A673 (cell line): Measurements from ENCODE around the gene CREB3L1. TPM values are rescaled to one million over a fixed set of nuclear protein-coding genes. Genes with fewer than 3 reads are reported as not detected.
A peak's percentile ranks its signal among the peaks of the same experiment; 100 is the strongest.

Experiments used
- BruUV-seq: library from RNA; stranded (reverse); fragments of 400-500 nt; replicated peaks from 2 replicates; lab custom pipeline; 2021; lab: Mats Ljungman, UMichigan
- CTCF ChIA-PET: fragments of 300-600 bp; sonication (Branson Sonifier 250); formaldehyde crosslinking; loops from one replicate; lab custom pipeline; 2022; ENCODE audit warnings: antibody characterized with exemption; lab: Charles Lee
- POLR2A ChIA-PET: fragments of 300-600 bp; sonication (Branson Sonifier 250); formaldehyde crosslinking; loops from one replicate; lab custom pipeline; 2022; ENCODE audit warnings: antibody characterized with exemption; ENCODE audit not compliant: low non-redundant PET; lab: Charles Lee
- DNase-seq: peaks from one replicate; pipeline ENCODE4 v3.0.0-alpha.2; 2015; ENCODE audit warnings: low spot score
- H3K27ac ChIP-seq: fragments of 200-600 bp; sonication (generic); 2 replicates; pipeline ENCODE4 v1.5.1; 2016; ENCODE audit warnings: mixed run types, low read depth, mild to moderate bottlenecking, mixed read lengths, antibody characterized with exemption, low read length; ENCODE audit not compliant: poor library complexity, severe bottlenecking
- H3K27me3 ChIP-seq: fragments of 200-600 bp; sonication (generic); replicated peaks from 2 replicates; pipeline ENCODE4 v1.6.1; 2017; ENCODE audit warnings: mixed run types, low read depth, mild to moderate bottlenecking, mixed read lengths, antibody characterized with exemption, low read length; ENCODE audit not compliant: insufficient read depth, poor library complexity
- H3K36me3 ChIP-seq: fragments of 200-600 bp; sonication (generic); 2 replicates; pipeline ENCODE4 v1.6.1; 2016; ENCODE audit warnings: mixed run types, mild to moderate bottlenecking, mixed read lengths, antibody characterized with exemption, low read length; ENCODE audit not compliant: insufficient read depth, poor library complexity, severe bottlenecking
- H3K4me1 ChIP-seq: fragments of 200-600 bp; sonication (generic); 2 replicates; pipeline ENCODE4 v1.6.1; 2017; ENCODE audit warnings: mixed run types, mild to moderate bottlenecking, mixed read lengths, antibody characterized with exemption, low read length; ENCODE audit not compliant: insufficient read depth, poor library complexity, severe bottlenecking
- H3K4me3 ChIP-seq: fragments of 200-600 bp; sonication (generic); 2 replicates; pipeline ENCODE4 v1.5.1; 2016; ENCODE audit warnings: low read depth, mixed run types, mild to moderate bottlenecking, mixed read lengths, low read length; ENCODE audit not compliant: poor library complexity, severe bottlenecking
- H3K9me3 ChIP-seq: fragments of 200-600 bp; sonication (generic); 2 replicates; pipeline ENCODE4 v1.6.1; 2016; ENCODE audit warnings: mixed run types, low read depth, mild to moderate bottlenecking, mixed read lengths, antibody characterized with exemption, low read length; ENCODE audit not compliant: poor library complexity, severe bottlenecking
- EZH2 ChIP-seq: fragments of 200-600 bp; sonication (generic); IDR thresholded peaks from 2 replicates; pipeline ENCODE4 v1.6.1; 2017; ENCODE audit warnings: borderline replicate concordance, low read depth, mild to moderate bottlenecking, mixed read lengths, antibody characterized with exemption, low read length; ENCODE audit not compliant: poor library complexity, severe bottlenecking
- intact Hi-C: fragments of 100-400 bp; cut with micrococcal nuclease; formaldehyde crosslinking; loops from one replicate; pipeline ENCODE4 v1.10.0; 2022; ENCODE audit not compliant: unreplicated experiment
- total RNA-seq: library from RNA; stranded (reverse); gene quantifications from 2 replicates; pipeline ENCODE4 v1.2.3, GENCODE V29; 2021
- TF ChIP-seq, protein P1 (sequence below): fragments of 300-800, 200-600 bp; sonication (generic); conservative IDR thresholded peaks from 2 replicates; pipeline ENCODE4 v1.5.1; 2017; ENCODE audit warnings: low read depth, mild to moderate bottlenecking, antibody characterized with exemption, low read length, moderate library complexity, mixed read lengths

CREB3L1 gene
- total RNA-seq, 1 experiment from 2014 or later = 3.5 TPM

GRCh38 chr11:46279126-46280099, 2.0 kb downstream of the CREB3L1 start:
- TF ChIP-seq EZH2 = no peak
- TF ChIP-seq, protein P1, sequence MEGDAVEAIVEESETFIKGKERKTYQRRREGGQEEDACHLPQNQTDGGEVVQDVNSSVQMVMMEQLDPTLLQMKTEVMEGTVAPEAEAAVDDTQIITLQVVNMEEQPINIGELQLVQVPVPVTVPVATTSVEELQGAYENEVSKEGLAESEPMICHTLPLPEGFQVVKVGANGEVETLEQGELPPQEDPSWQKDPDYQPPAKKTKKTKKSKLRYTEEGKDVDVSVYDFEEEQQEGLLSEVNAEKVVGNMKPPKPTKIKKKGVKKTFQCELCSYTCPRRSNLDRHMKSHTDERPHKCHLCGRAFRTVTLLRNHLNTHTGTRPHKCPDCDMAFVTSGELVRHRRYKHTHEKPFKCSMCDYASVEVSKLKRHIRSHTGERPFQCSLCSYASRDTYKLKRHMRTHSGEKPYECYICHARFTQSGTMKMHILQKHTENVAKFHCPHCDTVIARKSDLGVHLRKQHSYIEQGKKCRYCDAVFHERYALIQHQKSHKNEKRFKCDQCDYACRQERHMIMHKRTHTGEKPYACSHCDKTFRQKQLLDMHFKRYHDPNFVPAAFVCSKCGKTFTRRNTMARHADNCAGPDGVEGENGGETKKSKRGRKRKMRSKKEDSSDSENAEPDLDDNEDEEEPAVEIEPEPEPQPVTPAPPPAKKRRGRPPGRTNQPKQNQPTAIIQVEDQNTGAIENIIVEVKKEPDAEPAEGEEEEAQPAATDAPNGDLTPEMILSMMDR = no peak
- ChIA-PET CTCF (interaction anchor here (0.8 to 1.7 kb wide), 3 partner anchors 16 to 250 kb away, joined by 3 to 10 read pairs (median 3); no protein-coding TSS in a partner anchor), POLR2A (interaction anchor here (1.0 to 2.0 kb wide), 2 partner anchors 16 to 36 kb away, joined by 3 to 9 read pairs; no protein-coding TSS in a partner anchor)
- H3K4me1 ChIP-seq = peaks cover 46% of the 10 kb centered on the region
- H3K27ac ChIP-seq = peak overlapping the region; percentile 3
- H3K36me3 ChIP-seq = no peaks in the 10 kb centered on the region
- DNase-seq = peak; percentile 81
- no peaks in the 10 kb centered on the region for H3K27me3 ChIP-seq
- intact Hi-C loops = loop anchor here (2.0 to 5.0 kb wide), 2 partner anchors 37 to 53 kb away; no protein-coding TSS in a partner anchor
- H3K4me3 ChIP-seq = peak overlapping the region; percentile 62
- no TSS peak for BruUV-seq
- no peaks in the 10 kb centered on the region for H3K9me3 ChIP-seq

DNA sequence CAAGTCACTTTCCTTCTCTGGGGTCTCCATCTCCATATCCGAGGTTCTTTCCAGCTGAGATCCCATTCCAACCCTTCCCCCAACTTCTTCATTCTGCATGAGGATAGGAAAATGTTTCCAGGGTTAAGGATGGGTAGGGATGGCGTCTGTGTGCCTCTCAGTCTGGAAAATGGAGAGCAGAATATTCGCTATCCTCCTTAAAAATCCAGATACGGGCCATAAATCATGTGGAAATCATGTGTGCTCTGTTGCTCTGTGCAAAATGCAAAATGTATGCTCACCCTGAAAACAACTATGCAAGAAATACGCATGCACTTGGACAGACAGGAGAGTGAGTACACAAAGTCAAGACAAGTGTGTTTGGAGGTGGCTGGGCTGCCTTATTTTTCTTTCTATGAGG, 3.2 kb downstream of the CREB3L1 start:
- H3K27ac ChIP-seq = peak overlapping the region; percentile 41
- CTCF ChIA-PET = no interaction called here

DNA sequence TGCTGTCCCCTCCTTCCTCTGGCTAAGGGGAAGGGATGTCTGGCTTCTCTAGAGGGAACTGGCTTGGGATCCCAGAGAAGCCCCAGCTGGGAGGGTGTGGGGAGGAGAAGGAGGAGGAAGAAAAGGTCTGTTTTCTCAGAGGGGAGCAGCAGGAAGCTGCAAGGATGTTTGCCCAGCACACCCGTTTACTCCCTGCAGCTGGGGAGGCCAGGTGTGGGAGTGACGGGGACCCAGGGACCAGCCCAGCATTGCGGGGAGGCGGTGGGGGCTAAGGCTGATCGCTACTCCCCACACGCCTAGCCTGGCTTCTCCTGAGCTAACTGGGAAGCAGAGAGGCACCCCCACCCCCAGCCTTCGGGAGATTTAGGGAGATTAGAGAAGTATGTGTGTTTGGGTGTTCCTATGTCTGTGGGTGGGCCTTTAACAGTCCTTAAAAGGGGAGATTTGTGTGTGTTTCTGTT, 3.9 kb downstream of the CREB3L1 start:
- POLR2A ChIA-PET = interaction anchor here (0.6 kb wide), 1 partner anchor 213 kb away, joined by 3 read pairs; no protein-coding TSS in a partner anchor
- CTCF ChIA-PET = no interaction called here
- Histone ChIP-seq H3K27ac (peak overlapping the region; percentile 41), H3K4me3 (peak overlapping the region; percentile 6), H3K9me3 (no peaks in the 10 kb centered on the region), H3K4me1 (peaks cover 52% of the 10 kb centered on the region), H3K27me3 (no peaks in the 10 kb centered on the region), H3K36me3 (no peaks in the 10 kb centered on the region)
- intact Hi-C loops = loop anchor here (5.0 kb wide), 1 partner anchor 51 kb away; no protein-coding TSS in a partner anchor
- TF ChIP-seq EZH2 = no peak
- TF ChIP-seq, protein P1 = no peak
- peak; percentile 47 for DNase-seq
- no TSS peak for BruUV-seq

More for the DNA sequence above, 3.2 kb downstream of the CREB3L1 start:
- Histone ChIP-seq H3K4me3 (no peak overlapping the region), H3K36me3 (no peaks in the 10 kb centered on the region), H3K4me1 (peaks cover 50% of the 10 kb centered on the region), H3K9me3 (no peaks in the 10 kb centered on the region), H3K27me3 (no peaks in the 10 kb centered on the region)
- intact Hi-C loops = loop anchor here (5.0 kb wide), 1 partner anchor 52 kb away; no protein-coding TSS in a partner anchor
- no peak for DNase-seq
- BruUV-seq = no TSS peak
- TF ChIP-seq, protein P1 = no peak
- no peak for TF ChIP-seq EZH2
- POLR2A ChIA-PET = interaction anchor here (0.6 kb wide), 1 partner anchor 213 kb away, joined by 3 read pairs; no protein-coding TSS in a partner anchor
